Measurements from ENCODE around the gene MLC1.

Gene MLC1

DNA sequence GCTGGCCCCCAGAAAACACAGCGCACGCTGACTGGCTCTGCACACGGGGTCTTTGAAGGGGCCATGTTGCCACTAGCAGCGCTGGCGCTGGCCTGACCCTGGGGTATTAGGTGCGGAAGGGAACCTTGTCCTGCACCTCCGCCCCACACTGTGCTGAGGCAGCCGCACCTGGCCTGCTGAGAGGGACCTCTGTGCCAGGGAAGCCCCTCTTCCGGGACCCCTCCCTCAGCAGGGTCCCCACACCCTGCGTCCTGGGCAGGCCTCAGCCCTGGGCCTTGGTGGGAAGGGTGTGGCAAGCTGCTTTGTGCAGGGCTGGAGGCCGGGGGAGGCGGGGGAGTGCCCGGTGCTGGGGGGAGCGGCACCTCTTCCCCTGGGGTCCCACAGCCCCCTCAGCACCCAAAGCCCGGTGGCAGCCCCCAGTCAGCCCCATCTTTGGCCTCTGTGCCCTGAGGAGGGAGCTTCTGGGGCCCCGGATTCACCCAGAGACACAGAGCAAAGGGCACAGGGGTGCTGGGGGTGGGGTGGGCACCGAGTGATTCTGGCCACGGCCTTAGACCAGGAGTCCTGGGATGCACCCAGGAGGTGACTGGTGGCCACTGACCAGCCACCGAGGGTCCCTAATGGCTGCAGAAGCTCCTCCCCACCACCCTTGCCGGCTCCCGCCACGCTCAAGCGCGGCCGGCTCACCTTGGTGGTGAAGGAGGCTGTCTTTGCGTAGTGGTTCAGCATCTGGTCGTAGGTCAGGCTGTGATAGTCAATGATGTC is 38.6 kb downstream of the MLC1 start (continued):
- TF ChIP-seq, protein P1, sequence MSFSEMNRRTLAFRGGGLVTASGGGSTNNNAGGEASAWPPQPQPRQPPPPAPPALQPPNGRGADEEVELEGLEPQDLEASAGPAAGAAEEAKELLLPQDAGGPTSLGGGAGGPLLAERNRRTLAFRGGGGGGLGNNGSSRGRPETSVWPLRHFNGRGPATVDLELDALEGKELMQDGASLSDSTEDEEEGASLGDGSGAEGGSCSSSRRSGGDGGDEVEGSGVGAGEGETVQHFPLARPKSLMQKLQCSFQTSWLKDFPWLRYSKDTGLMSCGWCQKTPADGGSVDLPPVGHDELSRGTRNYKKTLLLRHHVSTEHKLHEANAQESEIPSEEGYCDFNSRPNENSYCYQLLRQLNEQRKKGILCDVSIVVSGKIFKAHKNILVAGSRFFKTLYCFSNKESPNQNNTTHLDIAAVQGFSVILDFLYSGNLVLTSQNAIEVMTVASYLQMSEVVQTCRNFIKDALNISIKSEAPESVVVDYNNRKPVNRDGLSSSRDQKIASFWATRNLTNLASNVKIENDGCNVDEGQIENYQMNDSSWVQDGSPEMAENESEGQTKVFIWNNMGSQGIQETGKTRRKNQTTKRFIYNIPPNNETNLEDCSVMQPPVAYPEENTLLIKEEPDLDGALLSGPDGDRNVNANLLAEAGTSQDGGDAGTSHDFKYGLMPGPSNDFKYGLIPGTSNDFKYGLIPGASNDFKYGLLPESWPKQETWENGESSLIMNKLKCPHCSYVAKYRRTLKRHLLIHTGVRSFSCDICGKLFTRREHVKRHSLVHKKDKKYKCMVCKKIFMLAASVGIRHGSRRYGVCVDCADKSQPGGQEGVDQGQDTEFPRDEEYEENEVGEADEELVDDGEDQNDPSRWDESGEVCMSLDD (tag by site-specific recombination; IDR thresholded peaks at IDR 0.05) = no peak
- TF ChIP-seq ZNF571 (tag by site-specific recombination; IDR thresholded peaks at IDR 0.05) (no peak), ZFP41 (tag by site-specific recombination; IDR thresholded peaks at IDR 0.05; ENCODE audit: borderline replicate concordance) (no peak), ZNF677 (tag by site-specific recombination; IDR thresholded peaks at IDR 0.05) (no peak), ZNF175 (tag by site-specific recombination; IDR thresholded peaks at IDR 0.05) (no peak), ZNF302 (tag by site-specific recombination; IDR thresholded peaks at IDR 0.05; ENCODE audit: low read depth) (no peak), MEIS1 (CRISPR knock-in tag; IDR thresholded peaks at IDR 0.05; ENCODE audit: borderline replicate concordance) (no peak), ZNF221 (tag by site-specific recombination; IDR thresholded peaks at IDR 0.05; ENCODE audit: borderline replicate concordance) (no peak)

DNA sequence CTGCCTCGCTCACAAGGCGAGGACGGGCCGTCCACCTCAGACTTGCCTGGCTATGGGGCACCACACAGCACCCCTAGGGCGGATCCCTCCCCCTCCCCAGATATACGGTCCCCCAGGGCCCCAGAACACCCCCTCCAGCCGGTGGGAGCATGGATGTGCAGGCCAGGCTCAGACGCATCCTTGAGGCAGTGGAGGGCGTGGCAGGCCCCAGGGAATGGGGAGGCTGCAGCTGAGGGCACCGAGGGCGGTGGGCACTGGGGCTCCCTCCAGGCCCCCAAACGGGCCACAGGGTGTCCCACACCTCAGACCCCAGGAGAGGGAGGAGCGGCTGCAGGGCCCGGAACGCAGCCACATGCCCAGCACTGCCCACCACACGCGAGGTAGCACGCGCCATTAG is 39.2 kb downstream of the MLC1 start:
- CTCF ChIA-PET = no interaction called here
- Histone ChIP-seq H3K9me3 (ENCODE audit: control insufficient read depth, insufficient read depth, low read depth, low read length) (no peaks in the 10 kb centered on the region), H3K4me3 (ENCODE audit: low read depth, low read length) (no peak overlapping the region), H3K27ac (ENCODE audit: extremely low read depth, low read depth, low read length) (no peak overlapping the region), H3K4me1 (ENCODE audit: control insufficient read depth, insufficient read depth, low read length) (no peaks in the 10 kb centered on the region), H3K36me3 (ENCODE audit: control insufficient read depth in 2 of 2, insufficient read depth in 1 of 2, low read length in 2 of 2) (no peaks in the 10 kb centered on the region)
- TF ChIP-seq ZNF514 (tag by site-specific recombination; IDR thresholded peaks at IDR 0.05) = no peak
- TF ChIP-seq, protein P2, sequence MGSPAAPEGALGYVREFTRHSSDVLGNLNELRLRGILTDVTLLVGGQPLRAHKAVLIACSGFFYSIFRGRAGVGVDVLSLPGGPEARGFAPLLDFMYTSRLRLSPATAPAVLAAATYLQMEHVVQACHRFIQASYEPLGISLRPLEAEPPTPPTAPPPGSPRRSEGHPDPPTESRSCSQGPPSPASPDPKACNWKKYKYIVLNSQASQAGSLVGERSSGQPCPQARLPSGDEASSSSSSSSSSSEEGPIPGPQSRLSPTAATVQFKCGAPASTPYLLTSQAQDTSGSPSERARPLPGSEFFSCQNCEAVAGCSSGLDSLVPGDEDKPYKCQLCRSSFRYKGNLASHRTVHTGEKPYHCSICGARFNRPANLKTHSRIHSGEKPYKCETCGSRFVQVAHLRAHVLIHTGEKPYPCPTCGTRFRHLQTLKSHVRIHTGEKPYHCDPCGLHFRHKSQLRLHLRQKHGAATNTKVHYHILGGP (tag by site-specific recombination; IDR thresholded peaks at IDR 0.05) = no peak
- no peak for TF ChIP-seq ZNF629 (tag by site-specific recombination; IDR thresholded peaks at IDR 0.05)
- no peak for TF ChIP-seq ZBTB7A (tag by site-specific recombination; IDR thresholded peaks at IDR 0.05; ENCODE audit: low read depth)
- POLR2A ChIA-PET = no interaction called here

DNA sequence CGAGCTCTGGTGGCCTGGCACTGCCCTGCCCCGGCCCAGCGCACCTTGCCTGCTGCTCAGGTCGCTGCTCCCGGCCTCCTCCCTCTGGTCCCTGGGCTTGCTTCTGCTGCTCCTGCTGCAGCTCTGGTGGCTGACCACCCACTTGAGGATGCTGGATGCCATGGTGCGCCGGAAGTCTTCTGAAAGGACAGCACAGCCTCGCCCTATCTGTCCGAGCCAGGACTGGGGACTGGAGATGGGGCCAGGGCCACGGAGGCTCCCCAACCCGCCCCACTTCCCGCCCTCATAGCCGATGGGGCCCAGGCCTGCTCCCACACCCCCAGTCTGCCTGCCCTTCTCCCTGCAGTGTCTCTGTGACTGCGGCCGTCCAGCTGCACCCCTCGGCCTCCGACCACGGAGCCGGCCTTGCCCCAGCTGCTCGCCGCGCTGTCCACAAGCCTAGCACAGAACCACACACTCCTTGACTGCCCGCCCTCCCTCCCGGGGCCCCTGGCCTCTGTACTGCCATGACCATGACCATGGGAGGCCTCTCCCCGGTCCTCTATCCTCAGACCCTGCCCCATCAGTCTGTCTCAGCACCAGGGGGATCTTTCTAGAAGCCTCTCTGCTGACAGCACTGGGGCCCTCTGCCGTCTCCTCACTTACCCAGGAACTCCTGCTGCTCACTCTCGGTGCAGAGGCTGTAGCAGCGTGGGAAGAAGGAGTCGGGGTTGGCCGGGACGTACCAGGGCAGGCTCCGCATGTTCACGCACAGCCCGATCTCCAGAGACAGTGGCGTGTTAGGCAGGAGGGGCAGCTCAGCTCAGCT is 39.8 kb downstream of the MLC1 start:
- H3K4me1 ChIP-seq (ENCODE audit: control insufficient read depth, insufficient read depth, low read length) = no peaks in the 10 kb centered on the region
- H3K36me3 ChIP-seq (ENCODE audit: control insufficient read depth in 2 of 2, insufficient read depth in 1 of 2, low read length in 2 of 2) = no peaks in the 10 kb centered on the region
- no peaks in the 10 kb centered on the region for H3K9me3 ChIP-seq (ENCODE audit: control insufficient read depth, insufficient read depth, low read depth, low read length)
- ChIA-PET POLR2A (no interaction called here), CTCF (no interaction called here)
- no peak overlapping the region for H3K4me3 ChIP-seq (ENCODE audit: low read depth, low read length)
- H3K27ac ChIP-seq (ENCODE audit: extremely low read depth, low read depth, low read length) = no peak overlapping the region
- no peak for TF ChIP-seq PRDM10 (tag by site-specific recombination; IDR thresholded peaks at IDR 0.05)
- TF ChIP-seq, protein P3, sequence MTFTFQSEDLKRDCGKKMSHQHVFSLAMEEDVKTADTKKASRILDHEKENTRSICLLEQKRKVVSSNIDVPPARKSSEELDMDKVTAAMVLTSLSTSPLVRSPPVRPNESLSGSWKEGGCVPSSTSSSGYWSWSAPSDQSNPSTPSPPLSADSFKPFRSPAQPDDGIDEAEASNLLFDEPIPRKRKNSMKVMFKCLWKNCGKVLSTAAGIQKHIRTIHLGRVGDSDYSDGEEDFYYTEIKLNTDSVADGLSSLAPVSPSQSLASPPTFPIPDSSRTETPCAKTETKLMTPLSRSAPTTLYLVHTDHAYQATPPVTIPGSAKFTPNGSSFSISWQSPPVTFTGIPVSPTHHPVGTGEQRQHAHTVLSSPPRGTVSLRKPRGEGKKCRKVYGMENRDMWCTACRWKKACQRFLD (tag by site-specific recombination; IDR thresholded peaks at IDR 0.05) = no peak
- TF ChIP-seq ZNF140 (tag by site-specific recombination; IDR thresholded peaks at IDR 0.05) = no peak
- no peak for TF ChIP-seq ZNF48 (tag by site-specific recombination; IDR thresholded peaks at IDR 0.05)
- TF ChIP-seq ZNF626 (tag by site-specific recombination; IDR thresholded peaks at IDR 0.05) = no peak
- TF ChIP-seq SETDB1 (IDR thresholded peaks at IDR 0.05; ENCODE audit: insufficient read length, low read length) = no peak
- TF ChIP-seq ZNF621 (tag by site-specific recombination; IDR thresholded peaks at IDR 0.05) = no peak
- no peak for TF ChIP-seq ZNF155 (tag by site-specific recombination; IDR thresholded peaks at IDR 0.05)
- no peak for TF ChIP-seq ZNF596 (tag by site-specific recombination; IDR thresholded peaks at IDR 0.05)
- no peak for TF ChIP-seq ZNF146 (tag by site-specific recombination; IDR thresholded peaks at IDR 0.05)
- TF ChIP-seq ZNF549 (tag by site-specific recombination; IDR thresholded peaks at IDR 0.05) = no peak
- TF ChIP-seq MEIS1 (CRISPR knock-in tag; IDR thresholded peaks at IDR 0.05; ENCODE audit: borderline replicate concordance) = no peak

Measured in HEK293 (cell line).